Bone marrow (tissue), 2 donors: Measurements from ENCODE around the gene ELP5.

Experiments
- DNase-seq, 2 donors: peaks; one replicate each; lab custom pipeline; 2025; lab: John Stamatoyannopoulos, UW

ELP5 gene

GRCh38 chr17:7256766-7257456 lies 4.9 kb downstream of the ELP5 start:
- DNase-seq, result no peak

DNA sequence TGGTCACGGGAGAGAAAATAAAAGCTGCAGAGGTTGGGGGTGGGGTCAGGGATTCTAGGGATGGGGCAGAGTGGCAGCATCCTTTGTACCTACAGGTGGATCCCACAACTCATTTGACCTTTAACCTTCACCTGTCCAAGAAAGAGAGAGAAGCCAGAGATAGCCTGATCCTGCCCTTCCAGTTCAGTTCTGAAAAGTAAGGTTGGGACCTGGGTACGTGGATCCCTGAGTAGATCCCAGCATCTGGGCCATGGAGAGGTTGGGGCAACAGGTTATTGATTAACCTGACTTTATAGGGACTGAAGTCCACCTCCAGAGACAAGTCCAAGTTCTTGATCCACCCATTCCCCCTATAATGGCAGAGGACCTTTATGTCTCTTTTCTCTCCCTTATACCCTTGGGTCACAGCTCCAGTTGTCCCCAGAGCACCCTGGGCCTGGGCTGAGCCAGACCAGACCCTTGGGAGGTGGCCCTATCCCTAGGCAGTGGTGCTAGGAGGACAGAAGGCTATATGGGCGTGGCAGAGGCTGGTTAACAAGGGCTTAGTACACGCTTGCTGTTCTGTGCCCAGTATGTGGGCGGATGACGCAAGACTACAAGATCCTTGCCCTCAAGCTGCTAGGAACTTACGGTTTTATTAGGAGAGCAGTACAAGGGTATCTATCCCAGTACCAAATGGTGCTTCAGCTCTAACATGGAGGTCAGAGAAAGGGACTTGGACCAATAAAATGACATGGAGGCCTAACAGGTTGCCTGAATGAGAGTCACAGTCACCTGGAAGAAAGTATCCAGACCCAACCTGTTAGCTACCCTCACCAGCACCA lies 6.9 kb downstream of the ELP5 start:
- DNase-seq, result no peak

- DNase-seq, result no peak
These were observed 7.5 kb downstream of the ELP5 start for GRCh38 chr17:7259555-7259889.

DNA sequence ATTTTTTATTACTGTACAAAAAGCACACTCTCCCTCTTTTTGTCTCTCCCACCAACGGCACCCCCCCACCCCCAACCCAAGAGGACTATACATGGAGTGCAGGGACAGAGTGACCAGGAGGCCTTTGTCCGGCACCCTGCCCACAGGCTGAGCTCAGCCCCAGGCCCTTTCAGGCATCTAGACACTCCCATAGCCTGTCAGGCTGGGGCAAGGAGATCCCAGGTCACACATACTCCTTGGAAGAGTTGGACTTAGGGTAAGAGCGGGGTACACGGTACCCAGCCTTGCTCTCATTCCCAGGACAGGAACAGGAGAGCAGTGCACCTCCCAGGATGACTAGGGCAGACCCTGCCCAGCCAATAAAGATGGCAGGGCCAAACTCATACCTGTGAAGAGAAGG lies 8.1 kb downstream of the ELP5 start:
- DNase-seq, result no peak

DNA sequence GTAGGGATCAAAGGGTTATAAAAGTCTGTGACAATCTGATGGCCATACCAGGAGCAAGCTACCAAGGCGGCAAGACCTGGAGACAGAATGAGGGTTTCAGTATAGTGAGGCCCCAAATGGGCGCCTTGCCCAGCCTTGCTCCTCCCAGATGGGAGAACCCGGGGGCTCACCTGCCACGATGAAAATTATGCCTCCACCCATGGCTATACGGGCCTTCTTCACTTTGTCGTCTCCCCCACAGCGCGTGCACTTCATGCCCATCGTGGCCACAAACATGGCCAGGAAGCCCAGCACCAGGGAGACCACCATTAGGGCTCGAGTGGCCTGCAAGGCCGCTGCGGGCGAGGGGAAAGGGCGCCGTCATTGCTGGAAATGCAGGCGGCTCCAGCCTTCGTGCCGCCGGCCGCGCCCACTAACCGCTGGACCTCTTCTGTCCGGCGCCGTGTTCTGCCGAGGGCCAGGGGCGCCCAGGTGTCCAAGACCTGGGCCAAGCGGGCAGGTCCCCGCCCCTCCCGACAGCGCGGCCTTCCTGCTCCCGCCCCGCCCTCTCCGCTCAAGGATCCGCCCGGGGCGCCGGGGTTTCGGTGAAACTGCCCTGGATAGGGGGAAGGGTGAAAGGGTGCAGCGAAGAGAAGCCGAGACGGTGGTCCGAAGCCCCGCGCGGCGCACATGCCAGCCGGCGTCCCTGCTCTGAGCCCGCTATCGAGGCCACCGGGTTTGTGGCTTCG lies 8.8 kb downstream of the ELP5 start:
- no peak for DNase-seq

DNA sequence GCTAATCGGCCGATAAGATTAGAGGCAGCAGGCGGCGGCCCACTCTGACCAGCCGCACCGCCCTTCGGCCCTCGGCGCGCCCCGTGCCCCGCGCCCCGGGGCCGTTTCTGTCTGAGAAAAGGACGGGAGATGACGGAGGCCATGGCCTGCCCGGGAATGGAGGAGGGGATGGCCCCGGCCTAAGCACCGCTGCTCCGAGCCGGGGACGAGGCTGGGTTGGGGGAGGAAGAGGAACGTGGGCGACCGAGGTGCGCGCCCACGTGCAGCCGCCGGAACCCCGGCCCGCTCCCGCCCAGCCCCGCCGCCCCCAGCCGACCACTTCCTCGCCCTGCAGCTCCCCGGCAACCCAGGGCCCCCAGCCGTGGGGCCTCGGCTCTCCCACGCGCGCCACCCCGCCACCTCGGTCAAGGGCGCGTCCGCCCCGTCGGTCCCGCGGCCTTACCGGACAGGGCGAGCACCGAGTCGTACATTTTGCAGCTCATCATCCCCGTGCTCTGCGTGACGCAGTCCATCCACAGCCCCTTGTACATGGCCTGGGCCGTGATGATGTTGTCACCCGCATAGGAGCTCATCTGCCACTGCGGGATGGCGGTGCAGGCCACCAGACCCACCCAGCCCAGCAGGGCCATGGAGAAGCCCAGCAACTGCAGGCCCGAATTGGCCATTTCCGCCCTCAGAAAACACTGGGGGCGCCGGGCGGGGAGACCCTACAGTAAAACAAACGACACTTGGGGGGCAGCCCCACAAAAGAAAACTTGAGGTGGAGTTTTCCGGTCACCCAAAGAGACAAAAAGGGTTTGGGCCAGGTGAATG lies 9.6 kb downstream of the ELP5 start:
- DNase-seq, result no peak

DNA sequence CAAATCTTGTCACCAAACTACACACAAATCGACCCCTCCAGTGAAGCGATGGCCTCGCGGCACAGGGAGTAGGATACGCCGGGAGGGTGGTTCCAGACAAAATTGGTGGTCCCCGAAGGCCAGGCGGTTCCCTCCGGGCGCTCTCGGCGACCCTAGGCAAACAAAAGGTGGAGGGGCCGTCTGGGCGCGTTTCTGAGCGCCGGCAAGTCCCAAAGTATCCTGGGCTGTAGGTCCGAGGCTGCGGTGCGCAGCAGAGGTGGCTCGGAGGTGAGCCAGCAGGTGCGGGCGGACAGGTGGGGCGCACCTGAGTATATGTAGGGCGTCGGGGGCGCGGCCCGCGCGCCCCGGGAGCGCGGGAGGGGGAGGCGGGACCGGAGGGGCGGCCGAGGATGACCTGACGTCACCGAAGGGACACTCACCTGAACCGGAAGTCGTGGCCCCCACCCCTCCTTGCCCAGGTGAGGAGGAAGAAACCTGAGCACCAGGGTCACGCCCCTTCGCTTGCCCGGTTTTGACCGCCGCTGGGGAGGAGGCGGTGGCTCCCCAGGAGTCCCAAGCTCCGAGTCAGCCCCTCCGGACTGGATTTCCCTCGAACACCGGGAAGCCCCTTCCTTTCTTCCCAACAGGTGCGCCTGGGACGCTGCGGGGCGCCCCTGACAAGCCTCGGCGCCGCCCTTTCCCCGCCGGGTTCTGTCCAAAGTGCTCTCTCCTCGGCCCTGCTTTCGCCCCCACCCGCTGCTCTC lies 10.3 kb downstream of the ELP5 start, which contains the start of gene CLDN7:
TSS of gene CLDN7 (minus strand) at position 287 of the 743 bp plus-strand sequence. CDS start 435 bp downstream, outside the sequence.
- DNase-seq, result no peak

DNA sequence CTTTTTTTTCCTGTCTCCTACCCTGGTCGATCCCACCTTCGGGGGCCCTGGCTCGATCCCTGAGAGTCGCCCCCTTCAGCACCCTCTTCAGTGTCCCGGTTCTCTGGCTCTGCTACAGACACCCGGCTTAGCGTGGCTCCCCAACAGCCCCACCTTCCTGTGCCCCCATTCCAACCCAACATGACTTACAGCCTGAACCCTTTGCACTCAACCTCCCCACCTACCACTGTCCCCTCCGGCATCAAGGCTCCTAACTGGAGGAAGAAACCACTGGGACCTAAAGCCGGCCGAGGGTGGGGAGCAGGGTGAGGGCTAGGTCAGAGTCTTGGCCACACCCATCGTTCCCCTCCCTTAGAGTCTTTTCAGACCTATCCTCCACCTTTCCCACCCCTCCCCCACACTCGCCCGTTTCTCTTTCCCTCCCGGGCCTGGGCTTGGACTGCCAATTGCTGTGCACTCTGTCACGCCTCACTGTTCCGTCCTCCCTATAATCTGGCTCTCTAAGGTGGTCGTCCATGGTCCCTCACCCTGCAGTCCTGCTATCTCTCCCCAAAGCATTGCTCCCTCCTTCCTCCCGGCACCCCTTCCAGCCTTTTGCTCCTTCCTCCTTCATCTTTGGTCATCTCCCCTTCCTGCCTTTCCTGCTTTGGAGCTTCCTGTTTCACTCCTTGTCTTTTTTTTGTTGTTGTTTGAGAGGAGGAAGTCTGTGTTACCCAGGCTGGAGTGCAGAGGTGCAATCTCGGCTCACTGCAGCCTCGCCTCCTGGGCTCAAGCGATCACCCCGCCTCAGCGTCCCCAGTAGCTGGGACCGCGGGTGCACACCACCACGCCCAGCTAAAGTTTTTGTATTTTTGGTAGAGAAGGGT lies 11.2 kb downstream of the ELP5 start:
- no peak for DNase-seq

GRCh38 chr17:7263801-7264078 lies 11.7 kb downstream of the ELP5 start:
- DNase-seq, result no peak

- DNase-seq, result no peak
These were observed 14.8 kb downstream of the ELP5 start for GRCh38 chr17:7266784-7267183.

GRCh38 chr17:7279448-7279847 lies 27.4 kb downstream of the ELP5 start:
- DNase-seq, result no peak

- peak; percentile 59 to 84 for DNase-seq
These were observed 28.6 kb downstream of the ELP5 start for GRCh38 chr17:7280519-7281073.

GRCh38 chr17:7281074-7281952 lies 29.3 kb downstream of the ELP5 start, which contains the start of gene SLC2A4:
TSS of gene SLC2A4 (plus strand) at chr17:7281718. CDS start at chr17:7281935, 217 bp downstream.
- peak; percentile 19 to 65 for DNase-seq

- DNase-seq, result no peak
These were observed 30.1 kb downstream of the ELP5 start for GRCh38 chr17:7281953-7282751.

- DNase-seq, result peak in 1 of 2 donors; percentile 12
These were observed 30.8 kb downstream of the ELP5 start for GRCh38 chr17:7282752-7283321.

DNA sequence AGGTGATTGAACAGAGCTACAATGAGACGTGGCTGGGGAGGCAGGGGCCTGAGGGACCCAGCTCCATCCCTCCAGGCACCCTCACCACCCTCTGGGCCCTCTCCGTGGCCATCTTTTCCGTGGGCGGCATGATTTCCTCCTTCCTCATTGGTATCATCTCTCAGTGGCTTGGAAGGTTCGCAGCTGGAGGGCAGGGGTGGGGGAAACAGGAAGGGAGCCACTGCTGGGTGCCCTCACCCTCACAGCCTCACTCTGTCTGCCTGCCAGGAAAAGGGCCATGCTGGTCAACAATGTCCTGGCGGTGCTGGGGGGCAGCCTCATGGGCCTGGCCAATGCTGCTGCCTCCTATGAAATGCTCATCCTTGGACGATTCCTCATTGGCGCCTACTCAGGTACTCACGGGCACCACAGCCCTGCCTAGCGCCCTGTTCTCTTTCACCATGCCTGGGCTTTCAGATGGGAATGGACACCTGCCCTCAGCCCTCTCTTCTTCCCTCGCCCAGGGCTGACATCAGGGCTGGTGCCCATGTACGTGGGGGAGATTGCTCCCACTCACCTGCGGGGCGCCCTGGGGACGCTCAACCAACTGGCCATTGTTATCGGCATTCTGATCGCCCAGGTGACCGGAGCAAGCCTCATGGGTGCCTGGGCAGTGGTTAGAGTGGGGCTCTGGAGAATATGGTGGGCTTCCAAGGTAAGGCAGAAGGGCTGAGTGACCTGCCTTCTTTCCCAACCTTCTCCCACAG lies 31.6 kb downstream of the ELP5 start:
- no peak for DNase-seq

GRCh38 chr17:7284911-7285310 lies 32.9 kb downstream of the ELP5 start:
- no peak for DNase-seq
